K562 (cell line): Measurements from ENCODE around the gene MCM9. TPM values are rescaled to one million over a fixed set of nuclear protein-coding genes. Genes with fewer than 3 reads are reported as not detected.

Source experiments
- ELF2 ChIP-seq: fragments of 250-450 bp; sonication (Bioruptor Pico); IDR thresholded peaks from 2 replicates; pipeline ENCODE4 v1.5.0; 2021; ENCODE audit warnings: mild to moderate bottlenecking
- GABPB2 ChIP-seq: fragments of 250-450 bp; sonication (Bioruptor Pico); conservative IDR thresholded peaks from 2 replicates; pipeline ENCODE4 v1.5.1; 2021; ENCODE audit warnings: mild to moderate bottlenecking
- GTF2F1 ChIP-seq: IDR thresholded peaks from 2 replicates; pipeline ENCODE4 v1.6.1; 2011; ENCODE audit warnings: low read depth, low read length, improper control_type of control experiment
- KDM2B ChIP-seq: fragments of 250-450 bp; sonication (Bioruptor Pico); IDR thresholded peaks from 2 replicates; pipeline ENCODE4 v1.8.0; 2021; ENCODE audit warnings: mild to moderate bottlenecking, moderate library complexity
- MEF2D ChIP-seq: conservative IDR thresholded peaks from 2 replicates; pipeline ENCODE4 v1.6.1; 2016; ENCODE audit warnings: low read depth, missing genetic modification characterization, missing compliant biosample characterization
- NONO ChIP-seq, 2 experiments: fragments of 200-400 bp in 1 of 2; fragments of 450-650 bp in 1 of 2; formaldehyde crosslinking in 1 of 2; IDR thresholded peaks; 2 replicates each; pipeline ENCODE4 v1.6.1; 2017; ENCODE audit warnings: low read depth in 2 of 2, mild to moderate bottlenecking in 2 of 2, moderate library complexity in 2 of 2, low read length in 1 of 2
- POLR2B ChIP-seq: fragments of 450-650 bp; IDR thresholded peaks from 2 replicates; pipeline ENCODE4 v1.6.1; 2018; ENCODE audit warnings: low read depth; ENCODE audit not compliant: partially characterized antibody
- POLR3G ChIP-seq: IDR thresholded peaks from 2 replicates; pipeline ENCODE4 v1.6.1; 2011; ENCODE audit not compliant: insufficient read length, insufficient replicate concordance; ENCODE audit errors: extremely low read depth
- RB1 ChIP-seq: fragments of 450-650 bp; IDR thresholded peaks from 2 replicates; pipeline ENCODE4 v1.6.1; 2017; ENCODE audit warnings: low read depth, mild to moderate bottlenecking
- SNIP1 ChIP-seq: fragments of 450-650 bp; IDR thresholded peaks from 2 replicates; pipeline ENCODE4 v1.7.1; 2017; ENCODE audit warnings: low read depth, mild to moderate bottlenecking
- ZBTB40 ChIP-seq, 2 experiments: fragments of 450-650 bp in 1 of 2; sonication (generic) in 1 of 2; formaldehyde crosslinking in 1 of 2; IDR thresholded peaks; 2 replicates each; pipeline versions ENCODE4 v1.7.1 to v1.9.0; 2016 to 2022; ENCODE audit warnings: inconsistent platforms in 1 of 2, mild to moderate bottlenecking in 1 of 2, missing genetic modification reagents in 1 of 2
- ZC3H8 ChIP-seq: fragments of 450-650 bp; IDR thresholded peaks from 2 replicates; pipeline ENCODE4 v1.6.1; 2017
- ZNF232 ChIP-seq: sonication (generic); formaldehyde crosslinking; IDR thresholded peaks from 2 replicates; pipeline ENCODE4 v1.8.0; 2022; ENCODE audit warnings: mild to moderate bottlenecking, missing genetic modification reagents
- ZNF57 ChIP-seq: fragments of 450-650 bp; formaldehyde crosslinking; IDR thresholded peaks from 2 replicates; pipeline ENCODE4 v1.4.0; 2020; ENCODE audit warnings: mild to moderate bottlenecking, moderate library complexity
- polyA plus RNA-seq, 8 experiments: library from polyadenylated mRNA; depleted of rRNA in 4 of 8; stranded (reverse) in 5 of 8; unstranded in 3 of 8; fragments of >200 nt; fragmentation: Nextera tagmentation in 2 of 8; fragmentation: Illumina TruSeq in 1 of 8; extraction: Ambion mirVana in 2 of 8; extraction: Trizol in 1 of 8; gene quantifications; 2 replicates each; pipeline versions ENCODE4 v1.2.1 to v1.2.3, GENCODE V29; 2011 to 2014; ENCODE audit warnings: inconsistent platforms in 1 of 8, missing spikeins in 1 of 8
- total RNA-seq, 7 experiments: library from RNA; depleted of rRNA in 6 of 7; stranded (reverse); fragments of >200 nt in 6 of 7; fragmentation: Illumina TruSeq in 2 of 7; extraction: Trizol in 2 of 7; gene quantifications; 2 replicates each; pipeline versions ENCODE4 v1.2.1 to v1.2.3, GENCODE V29; 2011 to 2021; ENCODE audit warnings: low replicate concordance in 1 of 7

MCM9 gene
- total and polyA plus RNA-seq, 9 of the 15 experiments (the other 6 are each of a cell fraction or from before 2014, with no cell fraction given), result 4.8 to 16.7 (median 11.6) TPM

- TF ChIP-seq ZBTB40 (IDR thresholded peaks at IDR 0.05), result no peak
- no peak for TF ChIP-seq ZBTB40 (CRISPR knock-in tag; IDR thresholded peaks at IDR 0.05)
- no peak for TF ChIP-seq POLR2B
- no peak for TF ChIP-seq ZC3H8
- no peak for TF ChIP-seq GABPB2 (CRISPR knock-in tag)
- TF ChIP-seq MEF2D, result no peak
- TF ChIP-seq ZNF57 (CRISPR knock-in tag), result no peak
- TF ChIP-seq KDM2B (CRISPR knock-in tag), result no peak
- TF ChIP-seq POLR3G, result no peak
- TF ChIP-seq RB1, result no peak
- TF ChIP-seq GTF2F1, result no peak
- no peak for TF ChIP-seq ZNF232 (CRISPR knock-in tag)
- no peak for TF ChIP-seq ELF2
- no peak for TF ChIP-seq SNIP1
- no peak for TF ChIP-seq NONO (IDR thresholded peaks at IDR 0.05; ENCODE audit: low read depth in 2 of 2, low read length in 1 of 2)
Observed at GRCh38 chr6:118804091-118804490, 130.9 kb downstream of the MCM9 start (continued).
